ENCODE data around the gene RYR3.

Gene RYR3

GRCh38 chr15:33840615-33841014 lies 529.8 kb downstream of the RYR3 start:
- peaks cover 22 to 28% of the 10 kb centered on the region in 2 donors for H3K36me3 ChIP-seq (ENCODE audit: control insufficient read depth in 2 of 2, insufficient read depth in 2 of 2, low read length in 2 of 2)
- H3K27me3 ChIP-seq (ENCODE audit: control insufficient read depth in 1 of 2, insufficient read depth in 2 of 2, low read length in 2 of 2) = no peaks in the 10 kb centered on the region
- no peak overlapping the region for H3K27ac ChIP-seq (ENCODE audit: low read length)
- no peak overlapping the region for H3K4me3 ChIP-seq (ENCODE audit: low read length in 2 of 2)
- H3K4me1 ChIP-seq (ENCODE audit: control insufficient read depth, insufficient read depth, low read length) = no peaks in the 10 kb centered on the region
- no peak overlapping the region for H3K9ac ChIP-seq (ENCODE audit: low read length in 2 of 2)
- H3K9me3 ChIP-seq (ENCODE audit: control insufficient read depth in 2 of 2, low read length in 2 of 2) = no peaks in the 10 kb centered on the region

GRCh38 chr15:33844186-33844585 lies 533.4 kb downstream of the RYR3 start:
- Histone ChIP-seq H3K4me3 (ENCODE audit: low read length in 2 of 2) (no peak overlapping the region), H3K4me1 (ENCODE audit: control insufficient read depth, insufficient read depth, low read length) (no peaks in the 10 kb centered on the region), H3K36me3 (ENCODE audit: control insufficient read depth in 2 of 2, insufficient read depth in 2 of 2, low read length in 2 of 2) (peaks cover 12 to 18% of the 10 kb centered on the region in 2 donors), H3K9me3 (ENCODE audit: control insufficient read depth in 2 of 2, low read length in 2 of 2) (no peaks in the 10 kb centered on the region), H3K27ac (ENCODE audit: low read length) (no peak overlapping the region), H3K27me3 (ENCODE audit: control insufficient read depth in 1 of 2, insufficient read depth in 2 of 2, low read length in 2 of 2) (no peaks in the 10 kb centered on the region), H3K9ac (ENCODE audit: low read length in 2 of 2) (no peak overlapping the region)

- H3K36me3 ChIP-seq (ENCODE audit: control insufficient read depth in 2 of 2, insufficient read depth in 2 of 2, low read length in 2 of 2) = peaks cover 13 to 18% of the 10 kb centered on the region in 2 donors
- H3K27ac ChIP-seq (ENCODE audit: low read length) = no peak overlapping the region
- H3K4me1 ChIP-seq (ENCODE audit: control insufficient read depth, insufficient read depth, low read length) = no peaks in the 10 kb centered on the region
- H3K9me3 ChIP-seq (ENCODE audit: control insufficient read depth in 2 of 2, low read length in 2 of 2) = no peaks in the 10 kb centered on the region
- no peak overlapping the region for H3K4me3 ChIP-seq (ENCODE audit: low read length in 2 of 2)
- no peak overlapping the region for H3K9ac ChIP-seq (ENCODE audit: low read length in 2 of 2)
- no peaks in the 10 kb centered on the region for H3K27me3 ChIP-seq (ENCODE audit: control insufficient read depth in 1 of 2, insufficient read depth in 2 of 2, low read length in 2 of 2)
Measured at GRCh38 chr15:33844597-33844996, 533.8 kb downstream of the RYR3 start.

GRCh38 chr15:33846142-33846541 lies 535.4 kb downstream of the RYR3 start:
- peaks cover 13% of the 10 kb centered on the region in 2 donors for H3K36me3 ChIP-seq (ENCODE audit: control insufficient read depth in 2 of 2, insufficient read depth in 2 of 2, low read length in 2 of 2)
- no peaks in the 10 kb centered on the region for H3K4me1 ChIP-seq (ENCODE audit: control insufficient read depth, insufficient read depth, low read length)
- no peak overlapping the region for H3K27ac ChIP-seq (ENCODE audit: low read length)
- no peak overlapping the region for H3K9ac ChIP-seq (ENCODE audit: low read length in 2 of 2)
- H3K4me3 ChIP-seq (ENCODE audit: low read length in 2 of 2) = no peak overlapping the region
- H3K9me3 ChIP-seq (ENCODE audit: control insufficient read depth in 2 of 2, low read length in 2 of 2) = no peaks in the 10 kb centered on the region
- no peaks in the 10 kb centered on the region for H3K27me3 ChIP-seq (ENCODE audit: control insufficient read depth in 1 of 2, insufficient read depth in 2 of 2, low read length in 2 of 2)

GRCh38 chr15:33846862-33847261 lies 536.1 kb downstream of the RYR3 start:
- H3K27ac ChIP-seq (ENCODE audit: low read length) = no peak overlapping the region
- no peak overlapping the region for H3K9ac ChIP-seq (ENCODE audit: low read length in 2 of 2)
- no peaks in the 10 kb centered on the region for H3K4me1 ChIP-seq (ENCODE audit: control insufficient read depth, insufficient read depth, low read length)
- no peak overlapping the region for H3K4me3 ChIP-seq (ENCODE audit: low read length in 2 of 2)
- H3K9me3 ChIP-seq (ENCODE audit: control insufficient read depth in 2 of 2, low read length in 2 of 2) = no peaks in the 10 kb centered on the region
- H3K27me3 ChIP-seq (ENCODE audit: control insufficient read depth in 1 of 2, insufficient read depth in 2 of 2, low read length in 2 of 2) = no peaks in the 10 kb centered on the region
- H3K36me3 ChIP-seq (ENCODE audit: control insufficient read depth in 2 of 2, insufficient read depth in 2 of 2, low read length in 2 of 2) = peaks cover 8 to 12% of the 10 kb centered on the region in 2 donors

- H3K9ac ChIP-seq (ENCODE audit: low read length in 2 of 2) = no peak overlapping the region
- H3K27ac ChIP-seq (ENCODE audit: low read length) = no peak overlapping the region
- H3K9me3 ChIP-seq (ENCODE audit: control insufficient read depth in 2 of 2, low read length in 2 of 2) = no peaks in the 10 kb centered on the region
- no peaks in the 10 kb centered on the region for H3K27me3 ChIP-seq (ENCODE audit: control insufficient read depth in 1 of 2, insufficient read depth in 2 of 2, low read length in 2 of 2)
- no peaks in the 10 kb centered on the region for H3K4me1 ChIP-seq (ENCODE audit: control insufficient read depth, insufficient read depth, low read length)
- no peak overlapping the region for H3K4me3 ChIP-seq (ENCODE audit: low read length in 2 of 2)
- peaks cover 8 to 9% of the 10 kb centered on the region in 2 donors for H3K36me3 ChIP-seq (ENCODE audit: control insufficient read depth in 2 of 2, insufficient read depth in 2 of 2, low read length in 2 of 2)
Measured at GRCh38 chr15:33848011-33848410, 537.2 kb downstream of the RYR3 start.

GRCh38 chr15:33851079-33851478 lies 540.3 kb downstream of the RYR3 start:
- no peak overlapping the region for H3K4me3 ChIP-seq (ENCODE audit: low read length in 2 of 2)
- H3K9me3 ChIP-seq (ENCODE audit: control insufficient read depth in 2 of 2, low read length in 2 of 2) = no peaks in the 10 kb centered on the region
- H3K27me3 ChIP-seq (ENCODE audit: control insufficient read depth in 1 of 2, insufficient read depth in 2 of 2, low read length in 2 of 2) = no peaks in the 10 kb centered on the region
- H3K9ac ChIP-seq (ENCODE audit: low read length in 2 of 2) = no peak overlapping the region
- no peaks in the 10 kb centered on the region for H3K4me1 ChIP-seq (ENCODE audit: control insufficient read depth, insufficient read depth, low read length)
- peaks cover 11 to 12% of the 10 kb centered on the region in 2 donors for H3K36me3 ChIP-seq (ENCODE audit: control insufficient read depth in 2 of 2, insufficient read depth in 2 of 2, low read length in 2 of 2)
- H3K27ac ChIP-seq (ENCODE audit: low read length) = no peak overlapping the region

- Histone ChIP-seq H3K36me3 (ENCODE audit: control insufficient read depth in 2 of 2, insufficient read depth in 2 of 2, low read length in 2 of 2) (peaks cover 11 to 12% of the 10 kb centered on the region in 2 donors), H3K4me3 (ENCODE audit: low read length in 2 of 2) (no peak overlapping the region), H3K9ac (ENCODE audit: low read length in 2 of 2) (no peak overlapping the region), H3K9me3 (ENCODE audit: control insufficient read depth in 2 of 2, low read length in 2 of 2) (no peaks in the 10 kb centered on the region), H3K27me3 (ENCODE audit: control insufficient read depth in 1 of 2, insufficient read depth in 2 of 2, low read length in 2 of 2) (no peaks in the 10 kb centered on the region), H3K4me1 (ENCODE audit: control insufficient read depth, insufficient read depth, low read length) (no peaks in the 10 kb centered on the region), H3K27ac (ENCODE audit: low read length) (no peak overlapping the region)
Measured at GRCh38 chr15:33852094-33852493, 541.3 kb downstream of the RYR3 start.

- Histone ChIP-seq H3K36me3 (ENCODE audit: control insufficient read depth in 2 of 2, insufficient read depth in 2 of 2, low read length in 2 of 2) (peaks cover 12 to 15% of the 10 kb centered on the region in 2 donors), H3K9me3 (ENCODE audit: control insufficient read depth in 2 of 2, low read length in 2 of 2) (no peaks in the 10 kb centered on the region), H3K4me3 (ENCODE audit: low read length in 2 of 2) (no peak overlapping the region), H3K27me3 (ENCODE audit: control insufficient read depth in 1 of 2, insufficient read depth in 2 of 2, low read length in 2 of 2) (no peaks in the 10 kb centered on the region), H3K4me1 (ENCODE audit: control insufficient read depth, insufficient read depth, low read length) (no peaks in the 10 kb centered on the region), H3K27ac (ENCODE audit: low read length) (no peak overlapping the region), H3K9ac (ENCODE audit: low read length in 2 of 2) (no peak overlapping the region)
Measured at GRCh38 chr15:33852570-33852969, 541.8 kb downstream of the RYR3 start.

- Histone ChIP-seq H3K36me3 (ENCODE audit: control insufficient read depth in 2 of 2, insufficient read depth in 2 of 2, low read length in 2 of 2) (peaks cover 15 to 25% of the 10 kb centered on the region in 2 donors), H3K27ac (ENCODE audit: low read length) (no peak overlapping the region), H3K4me1 (ENCODE audit: control insufficient read depth, insufficient read depth, low read length) (no peaks in the 10 kb centered on the region), H3K9me3 (ENCODE audit: control insufficient read depth in 2 of 2, low read length in 2 of 2) (no peaks in the 10 kb centered on the region), H3K4me3 (ENCODE audit: low read length in 2 of 2) (no peak overlapping the region), H3K27me3 (ENCODE audit: control insufficient read depth in 1 of 2, insufficient read depth in 2 of 2, low read length in 2 of 2) (no peaks in the 10 kb centered on the region), H3K9ac (ENCODE audit: low read length in 2 of 2) (no peak overlapping the region)
Measured at GRCh38 chr15:33857726-33858125, 547.0 kb downstream of the RYR3 start.

GRCh38 chr15:33858836-33859235 lies 548.1 kb downstream of the RYR3 start:
- H3K4me1 ChIP-seq (ENCODE audit: control insufficient read depth, insufficient read depth, low read length) = no peaks in the 10 kb centered on the region
- H3K4me3 ChIP-seq (ENCODE audit: low read length in 2 of 2) = no peak overlapping the region
- H3K9ac ChIP-seq (ENCODE audit: low read length in 2 of 2) = no peak overlapping the region
- no peaks in the 10 kb centered on the region for H3K9me3 ChIP-seq (ENCODE audit: control insufficient read depth in 2 of 2, low read length in 2 of 2)
- H3K27ac ChIP-seq (ENCODE audit: low read length) = no peak overlapping the region
- no peaks in the 10 kb centered on the region for H3K27me3 ChIP-seq (ENCODE audit: control insufficient read depth in 1 of 2, insufficient read depth in 2 of 2, low read length in 2 of 2)
- peaks cover 15 to 27% of the 10 kb centered on the region in 2 donors for H3K36me3 ChIP-seq (ENCODE audit: control insufficient read depth in 2 of 2, insufficient read depth in 2 of 2, low read length in 2 of 2)

Measured in stomach smooth muscle (tissue), 2 donors.